Activated CD4-positive, alpha-beta T cell treated with anti-CD3 and anti-CD28 coated beads for 24 hours (primary cell): Measurements from ENCODE around the gene ZNF681.
"Not testable (repeated sequence)": the region's sequence is repeated elsewhere in the genome, so short reads cannot be mapped to it uniquely, and the experiment has no call there.

Source experiments
- DNase-seq, 2 donors: peaks; one replicate each; pipeline ENCODE4 v3.0.0-alpha.2; 2020; ENCODE audit warnings: low read depth in 2 of 2

Gene ZNF681

GRCh38 chr19:23692937-23693336 is 65.8 kb downstream of the ZNF681 start:
- not testable (repeated sequence) for DNase-seq
